KOPT-K1 (cell line): ENCODE results near the gene SSTR5.

Source experiments
- H3K27ac ChIP-seq: fragments of 200-600 bp; sonication (generic); 2 replicates; pipeline ENCODE4 v1.5.1; 2016; ENCODE audit warnings: antibody characterized with exemption, mild to moderate bottlenecking, low read depth, low read length; ENCODE audit not compliant: poor library complexity, severe bottlenecking
- H3K36me3 ChIP-seq: fragments of 200-600 bp; sonication (generic); 2 replicates; pipeline ENCODE4 v1.5.1; 2017; ENCODE audit warnings: antibody characterized with exemption, mild to moderate bottlenecking, low read length, moderate library complexity; ENCODE audit not compliant: insufficient read depth
- H3K9me3 ChIP-seq: fragments of 200-600 bp; sonication (generic); 2 replicates; pipeline ENCODE4 v1.5.1; 2017; ENCODE audit warnings: antibody characterized with exemption, low read length, mild to moderate bottlenecking; ENCODE audit not compliant: insufficient read depth, poor library complexity, severe bottlenecking

The SSTR5 gene

GRCh38 chr16:1105888-1106620 is 33.5 kb downstream of the SSTR5 start:
- Histone ChIP-seq H3K36me3 (no peaks in the 10 kb centered on the region), H3K9me3 (no peaks in the 10 kb centered on the region), H3K27ac (no peak overlapping the region)

GRCh38 chr16:1106659-1107058 is 34.1 kb downstream of the SSTR5 start:
- Histone ChIP-seq H3K9me3 (no peaks in the 10 kb centered on the region), H3K36me3 (no peaks in the 10 kb centered on the region), H3K27ac (no peak overlapping the region)

GRCh38 chr16:1107141-1107540 is 34.6 kb downstream of the SSTR5 start:
- no peaks in the 10 kb centered on the region for H3K36me3 ChIP-seq
- H3K9me3 ChIP-seq: no peaks in the 10 kb centered on the region
- no peak overlapping the region for H3K27ac ChIP-seq

GRCh38 chr16:1107731-1108130 is 35.2 kb downstream of the SSTR5 start:
- Histone ChIP-seq H3K9me3 (no peaks in the 10 kb centered on the region), H3K27ac (no peak overlapping the region), H3K36me3 (no peaks in the 10 kb centered on the region)

GRCh38 chr16:1108299-1109252 is 36.0 kb downstream of the SSTR5 start:
- Histone ChIP-seq H3K27ac (no peak overlapping the region), H3K9me3 (no peaks in the 10 kb centered on the region), H3K36me3 (no peaks in the 10 kb centered on the region)

GRCh38 chr16:1109648-1110047 is 37.1 kb downstream of the SSTR5 start:
- Histone ChIP-seq H3K36me3 (no peaks in the 10 kb centered on the region), H3K27ac (no peak overlapping the region), H3K9me3 (no peaks in the 10 kb centered on the region)

GRCh38 chr16:1112506-1113184 is 40.1 kb downstream of the SSTR5 start:
- Histone ChIP-seq H3K27ac (no peak overlapping the region), H3K36me3 (no peaks in the 10 kb centered on the region), H3K9me3 (no peaks in the 10 kb centered on the region)

- H3K36me3 ChIP-seq: no peaks in the 10 kb centered on the region
- H3K27ac ChIP-seq: no peak overlapping the region
- no peaks in the 10 kb centered on the region for H3K9me3 ChIP-seq
These were observed 40.9 kb downstream of the SSTR5 start for GRCh38 chr16:1113489-1113888.

GRCh38 chr16:1113889-1114526 is 41.5 kb downstream of the SSTR5 start:
- Histone ChIP-seq H3K9me3 (no peaks in the 10 kb centered on the region), H3K27ac (no peak overlapping the region), H3K36me3 (no peaks in the 10 kb centered on the region)

- Histone ChIP-seq H3K36me3 (no peaks in the 10 kb centered on the region), H3K27ac (no peak overlapping the region), H3K9me3 (no peaks in the 10 kb centered on the region)
These were observed 44.1 kb downstream of the SSTR5 start for GRCh38 chr16:1116693-1117077.

GRCh38 chr16:1117176-1117900 is 44.8 kb downstream of the SSTR5 start:
- no peaks in the 10 kb centered on the region for H3K9me3 ChIP-seq
- H3K27ac ChIP-seq: no peak overlapping the region

GRCh38 chr16:1117926-1118325 is 45.4 kb downstream of the SSTR5 start:
- no peaks in the 10 kb centered on the region for H3K36me3 ChIP-seq
- H3K9me3 ChIP-seq: no peaks in the 10 kb centered on the region
- no peak overlapping the region for H3K27ac ChIP-seq

More at GRCh38 chr16:1117176-1117900, 44.8 kb downstream of the SSTR5 start:
- no peaks in the 10 kb centered on the region for H3K36me3 ChIP-seq

GRCh38 chr16:1119129-1119528 is 46.6 kb downstream of the SSTR5 start:
- Histone ChIP-seq H3K9me3 (no peaks in the 10 kb centered on the region), H3K36me3 (no peaks in the 10 kb centered on the region), H3K27ac (no peak overlapping the region)
